HCT116 (cell line): ENCODE data around the gene SRCIN1.

Experiments
- CTCF ChIP-seq, 3 experiments: fragments of 200-600 bp in 1 of 3; sonication (generic) in 1 of 3; IDR thresholded peaks in 2 of 3; conservative IDR thresholded peaks in 1 of 3; 2 replicates each; pipeline ENCODE4 v1.5.1; 2012 to 2017; ENCODE audit warnings: low read depth in 2 of 3, low read length in 2 of 3, antibody characterized with exemption in 1 of 3, borderline replicate concordance in 1 of 3, control low read depth in 1 of 3, mild to moderate bottlenecking in 1 of 3, mixed read lengths in 1 of 3, mixed run types in 1 of 3, moderate library complexity in 1 of 3; ENCODE audit not compliant: insufficient read depth in 1 of 3
- EZH2phosphoT487 ChIP-seq: fragments of 200-600 bp; IDR thresholded peaks from 2 replicates; pipeline ENCODE4 v1.6.1; 2018; ENCODE audit warnings: antibody characterized with exemption, borderline replicate concordance
- SIN3A ChIP-seq: IDR thresholded peaks from 2 replicates; pipeline ENCODE4 v1.6.1; 2012; ENCODE audit warnings: low read depth
- SP1 ChIP-seq: IDR thresholded peaks from 2 replicates; pipeline ENCODE4 v1.6.1; 2012; ENCODE audit warnings: low read depth
- SRF ChIP-seq: IDR thresholded peaks from 2 replicates; pipeline ENCODE4 v1.6.1; 2012; ENCODE audit warnings: low read depth

- no peak for TF ChIP-seq SIN3A
- no peak for TF ChIP-seq CTCF (IDR thresholded peaks at IDR 0.05 in 2 of 3, conservative IDR thresholded peaks at IDR 0.05 in 1 of 3; ENCODE audit: borderline replicate concordance in 1 of 3, insufficient read depth in 1 of 3, low read depth in 2 of 3, low read length in 2 of 3)
- no peak for TF ChIP-seq EZH2phosphoT487
- peak; percentile 99 for TF ChIP-seq SP1
- no peak for TF ChIP-seq SRF
These were observed 7.2 kb downstream of the SRCIN1 start for GRCh38 chr17:38598536-38598935.
